A673 (cell line): ENCODE data around the gene RALGPS1.

Experiments used
- EZH2 ChIP-seq: fragments of 200-600 bp; sonication (generic); IDR thresholded peaks from 2 replicates; pipeline ENCODE4 v1.6.1; 2017; ENCODE audit warnings: borderline replicate concordance, low read depth, mild to moderate bottlenecking, mixed read lengths, antibody characterized with exemption, low read length; ENCODE audit not compliant: poor library complexity, severe bottlenecking
- TF ChIP-seq, protein P1 (sequence below): fragments of 300-800, 200-600 bp; sonication (generic); conservative IDR thresholded peaks from 2 replicates; pipeline ENCODE4 v1.5.1; 2017; ENCODE audit warnings: low read depth, mild to moderate bottlenecking, antibody characterized with exemption, low read length, moderate library complexity, mixed read lengths

DNA sequence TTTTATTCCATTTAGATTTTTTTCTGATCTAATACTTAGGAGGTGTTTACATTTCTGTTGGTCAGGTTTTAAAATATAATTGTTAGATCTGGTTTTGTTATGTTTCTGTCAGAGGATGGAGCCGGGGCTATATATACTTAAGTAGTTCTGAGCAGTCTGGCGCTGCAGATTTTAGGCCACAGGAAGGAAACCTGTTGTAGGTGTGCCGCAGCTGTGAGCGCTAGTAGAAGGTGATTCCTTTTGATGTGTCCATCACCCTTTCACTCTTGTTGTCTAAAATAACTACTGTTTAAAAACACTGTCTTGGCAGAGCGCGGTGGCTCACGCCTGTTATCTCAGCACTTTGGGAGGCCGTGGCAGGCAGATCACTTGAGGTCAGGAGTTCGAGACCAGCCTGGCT, 37.2 kb upstream of the RALGPS1 start:
- TF ChIP-seq, protein P1, sequence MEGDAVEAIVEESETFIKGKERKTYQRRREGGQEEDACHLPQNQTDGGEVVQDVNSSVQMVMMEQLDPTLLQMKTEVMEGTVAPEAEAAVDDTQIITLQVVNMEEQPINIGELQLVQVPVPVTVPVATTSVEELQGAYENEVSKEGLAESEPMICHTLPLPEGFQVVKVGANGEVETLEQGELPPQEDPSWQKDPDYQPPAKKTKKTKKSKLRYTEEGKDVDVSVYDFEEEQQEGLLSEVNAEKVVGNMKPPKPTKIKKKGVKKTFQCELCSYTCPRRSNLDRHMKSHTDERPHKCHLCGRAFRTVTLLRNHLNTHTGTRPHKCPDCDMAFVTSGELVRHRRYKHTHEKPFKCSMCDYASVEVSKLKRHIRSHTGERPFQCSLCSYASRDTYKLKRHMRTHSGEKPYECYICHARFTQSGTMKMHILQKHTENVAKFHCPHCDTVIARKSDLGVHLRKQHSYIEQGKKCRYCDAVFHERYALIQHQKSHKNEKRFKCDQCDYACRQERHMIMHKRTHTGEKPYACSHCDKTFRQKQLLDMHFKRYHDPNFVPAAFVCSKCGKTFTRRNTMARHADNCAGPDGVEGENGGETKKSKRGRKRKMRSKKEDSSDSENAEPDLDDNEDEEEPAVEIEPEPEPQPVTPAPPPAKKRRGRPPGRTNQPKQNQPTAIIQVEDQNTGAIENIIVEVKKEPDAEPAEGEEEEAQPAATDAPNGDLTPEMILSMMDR, result no peak
- TF ChIP-seq EZH2, result no peak
